ENCODE data around the gene CDH5.

Gene CDH5

DNA sequence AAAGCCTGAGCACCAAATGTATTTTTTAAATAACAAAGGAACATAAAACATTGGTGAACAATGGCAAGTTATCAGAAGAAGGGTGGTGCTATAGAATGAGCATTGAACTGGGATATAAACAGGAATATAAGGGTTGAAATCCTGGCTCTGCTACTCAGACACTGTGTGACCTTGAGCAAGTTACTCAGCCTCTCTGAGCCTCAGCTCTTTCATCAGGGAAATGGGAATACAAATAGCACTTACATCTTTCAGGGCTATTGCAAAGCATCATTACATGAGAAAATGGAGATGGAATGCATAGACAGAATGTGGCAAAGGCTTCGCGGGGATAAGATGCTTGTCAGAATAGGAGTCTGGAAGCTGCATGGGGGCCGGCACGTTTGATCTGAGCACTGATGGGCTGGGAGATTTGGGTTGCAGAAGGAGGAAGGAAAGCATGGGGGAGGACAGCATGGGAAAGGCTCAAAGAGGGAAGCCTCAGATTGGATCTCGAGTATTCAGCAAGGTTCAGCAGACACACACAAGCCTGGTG lies 4.8 kb upstream of the CDH5 start:
- Histone ChIP-seq H4K20me1 (no peaks in the 10 kb centered on the region), H3K9me3 (replicated peaks in 1 of 11) (no peaks in the 10 kb centered on the region), H3K27ac (no peak overlapping the region; a peak in 1 of 22 replicates), H3K4me3 (no peak overlapping the region), H3K4me2 (peak overlapping the region; percentile 67 to 96 (median 84); a peak in 21 of 22 replicates), H3K9ac (no peak overlapping the region), H3K4me1 (peaks cover 60 to 100% (median 73%) of the 10 kb centered on the region in 10 experiments), H3K36me3 (no peaks in the 10 kb centered on the region), H3K27me3 (no peaks in the 10 kb centered on the region)
- TF ChIP-seq Cebpa-rat (IDR thresholded peaks at IDR 0.05): no peak

DNA sequence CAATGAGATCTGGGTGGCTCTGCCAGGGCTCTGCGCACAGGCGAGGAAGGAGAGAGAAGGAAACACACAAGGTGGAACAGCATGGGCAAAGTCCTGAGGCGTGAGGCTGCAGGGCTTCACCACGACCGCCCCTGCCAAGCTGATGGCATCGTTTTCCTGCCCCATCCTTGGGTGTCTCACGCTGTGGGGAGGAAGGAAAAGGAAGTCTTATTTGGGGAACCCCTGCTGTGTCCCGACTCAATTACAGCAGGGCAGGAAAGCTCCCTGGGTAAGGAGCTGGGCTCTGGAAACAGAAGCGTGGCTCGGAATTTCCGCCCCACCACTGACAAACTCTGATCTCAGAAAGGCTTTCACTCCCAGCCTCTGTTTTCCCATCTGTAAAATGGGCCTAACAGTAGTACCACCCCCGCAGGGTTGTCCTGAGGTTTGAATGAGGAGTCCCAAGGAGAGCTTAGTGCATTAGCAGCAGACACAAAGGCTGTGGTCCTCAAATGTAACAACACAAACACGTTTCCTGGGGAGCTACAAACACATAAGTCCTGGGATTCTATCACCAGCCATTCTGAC lies 3.2 kb upstream of the CDH5 start:
- TF ChIP-seq Cebpa-rat (IDR thresholded peaks at IDR 0.05): no peak
- H3K4me3 ChIP-seq: no peak overlapping the region
- no peaks in the 10 kb centered on the region for H3K36me3 ChIP-seq
- no peak overlapping the region for H3K9ac ChIP-seq
- no peaks in the 10 kb centered on the region for H4K20me1 ChIP-seq
- H3K27me3 ChIP-seq: no peaks in the 10 kb centered on the region
- no peaks in the 10 kb centered on the region for H3K9me3 ChIP-seq (replicated peaks in 1 of 11)
- peak overlapping the region; percentile 62 to 96 (median 79); a peak in 20 of 22 replicates for H3K4me2 ChIP-seq
- H3K4me1 ChIP-seq: peaks cover 71 to 100% (median 85%) of the 10 kb centered on the region in 10 experiments
- H3K27ac ChIP-seq: no peak overlapping the region; a peak in 1 of 22 replicates

DNA sequence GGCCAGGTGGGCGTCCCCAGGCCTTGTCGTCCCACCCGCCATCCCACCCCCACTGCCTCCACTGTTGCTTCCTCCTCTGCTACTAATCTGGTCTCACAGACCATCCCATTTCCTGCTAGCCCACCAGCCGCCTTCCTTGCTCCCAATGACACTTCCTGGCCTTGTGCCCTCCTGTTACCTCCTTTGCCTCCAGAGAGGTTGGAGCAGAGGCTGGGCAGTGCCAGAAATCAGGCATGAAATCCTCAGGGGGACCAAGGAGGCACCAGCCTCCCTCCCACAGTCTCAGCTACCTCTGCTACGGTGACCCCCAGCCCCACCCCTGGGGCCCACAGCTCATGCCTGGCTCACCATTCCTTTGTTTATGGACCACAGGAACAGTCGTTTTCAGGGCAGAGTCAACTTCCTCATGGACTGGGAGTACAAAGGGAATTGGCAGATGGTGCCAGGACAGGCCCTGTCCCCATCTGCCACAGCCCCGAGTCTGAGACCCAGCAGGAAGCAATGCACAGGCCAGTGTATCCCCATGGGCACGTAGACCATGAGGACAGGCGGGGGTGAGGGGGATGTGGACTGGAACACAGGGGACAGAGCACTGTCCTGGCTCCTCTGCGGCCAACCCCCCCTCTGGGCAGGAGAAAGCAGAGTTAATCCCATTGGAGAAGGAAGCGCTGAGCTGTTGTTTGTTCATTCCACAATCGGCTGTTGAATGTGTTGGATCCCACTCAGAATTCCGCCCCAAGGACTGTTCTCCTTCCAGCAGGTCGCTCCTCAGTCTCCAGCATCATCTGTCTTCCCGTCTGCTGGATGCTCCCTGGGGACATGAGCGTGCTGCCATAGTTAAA lies 2.2 kb upstream of the CDH5 start:
- Histone ChIP-seq H3K9ac (peak overlapping the region in 6 of 11 experiments; percentile 8 to 40 (median 28); a peak in 3 of 22 replicates), H3K36me3 (no peaks in the 10 kb centered on the region), H3K4me3 (peak overlapping the region in 1 of 10 experiments; percentile 6; a peak in 1 of 20 replicates), H3K4me1 (peaks cover 75 to 100% (median 89%) of the 10 kb centered on the region in 10 experiments), H3K9me3 (replicated peaks in 1 of 11) (no peaks in the 10 kb centered on the region), H4K20me1 (no peaks in the 10 kb centered on the region), H3K4me2 (peak overlapping the region; percentile 62 to 96 (median 79)), H3K27ac (peak overlapping the region in 5 of 11 experiments; percentile 9 to 63 (median 45); a peak in 10 of 22 replicates), H3K27me3 (no peaks in the 10 kb centered on the region)
- no peak for TF ChIP-seq Cebpa-rat (IDR thresholded peaks at IDR 0.05)

DNA sequence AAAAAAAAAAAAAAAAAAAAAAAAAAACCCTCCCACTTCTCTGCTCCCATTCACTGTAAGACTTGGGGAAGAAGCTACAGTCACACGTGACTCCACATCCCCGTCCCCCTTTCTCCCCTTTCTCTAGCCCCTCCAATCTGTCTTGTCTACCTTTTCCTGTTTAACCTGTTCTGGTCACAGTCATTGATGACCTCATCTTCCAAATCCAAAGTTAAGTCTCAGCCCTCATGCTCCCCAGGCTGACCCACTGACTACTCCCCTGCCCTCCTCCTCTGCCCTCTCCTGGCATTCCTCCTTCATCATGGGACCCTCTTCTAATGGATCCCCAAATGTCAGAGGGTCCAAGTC lies 1.6 kb upstream of the CDH5 start:
- peaks cover 69 to 99% (median 86%) of the 10 kb centered on the region in 10 experiments for H3K4me1 ChIP-seq
- H3K4me3 ChIP-seq: no peak overlapping the region
- H3K9me3 ChIP-seq (replicated peaks in 1 of 11): no peaks in the 10 kb centered on the region
- no peaks in the 10 kb centered on the region for H3K27me3 ChIP-seq
- H3K9ac ChIP-seq: peak overlapping the region in 1 of 11 experiments; percentile 39; a peak in 1 of 22 replicates
- no peaks in the 10 kb centered on the region for H3K36me3 ChIP-seq
- no peaks in the 10 kb centered on the region for H4K20me1 ChIP-seq
- no peak for TF ChIP-seq Cebpa-rat (IDR thresholded peaks at IDR 0.05)
- peak overlapping the region; percentile 62 to 96 (median 79); a peak in 20 of 22 replicates for H3K4me2 ChIP-seq
- no peak overlapping the region for H3K27ac ChIP-seq

DNA sequence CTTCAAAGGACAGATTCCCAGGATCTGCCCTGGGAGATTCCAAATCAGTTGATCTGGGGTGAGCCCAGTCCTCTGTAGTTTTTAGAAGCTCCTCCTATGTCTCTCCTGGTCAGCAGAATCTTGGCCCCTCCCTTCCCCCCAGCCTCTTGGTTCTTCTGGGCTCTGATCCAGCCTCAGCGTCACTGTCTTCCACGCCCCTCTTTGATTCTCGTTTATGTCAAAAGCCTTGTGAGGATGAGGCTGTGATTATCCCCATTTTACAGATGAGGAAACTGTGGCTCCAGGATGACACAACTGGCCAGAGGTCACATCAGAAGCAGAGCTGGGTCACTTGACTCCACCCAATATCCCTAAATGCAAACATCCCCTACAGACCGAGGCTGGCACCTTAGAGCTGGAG lies 840 bp upstream of the CDH5 start:
- peak overlapping the region in 5 of 11 experiments; percentile 16 to 96 (median 85); a peak in 7 of 22 replicates for H3K4me2 ChIP-seq

DNA sequence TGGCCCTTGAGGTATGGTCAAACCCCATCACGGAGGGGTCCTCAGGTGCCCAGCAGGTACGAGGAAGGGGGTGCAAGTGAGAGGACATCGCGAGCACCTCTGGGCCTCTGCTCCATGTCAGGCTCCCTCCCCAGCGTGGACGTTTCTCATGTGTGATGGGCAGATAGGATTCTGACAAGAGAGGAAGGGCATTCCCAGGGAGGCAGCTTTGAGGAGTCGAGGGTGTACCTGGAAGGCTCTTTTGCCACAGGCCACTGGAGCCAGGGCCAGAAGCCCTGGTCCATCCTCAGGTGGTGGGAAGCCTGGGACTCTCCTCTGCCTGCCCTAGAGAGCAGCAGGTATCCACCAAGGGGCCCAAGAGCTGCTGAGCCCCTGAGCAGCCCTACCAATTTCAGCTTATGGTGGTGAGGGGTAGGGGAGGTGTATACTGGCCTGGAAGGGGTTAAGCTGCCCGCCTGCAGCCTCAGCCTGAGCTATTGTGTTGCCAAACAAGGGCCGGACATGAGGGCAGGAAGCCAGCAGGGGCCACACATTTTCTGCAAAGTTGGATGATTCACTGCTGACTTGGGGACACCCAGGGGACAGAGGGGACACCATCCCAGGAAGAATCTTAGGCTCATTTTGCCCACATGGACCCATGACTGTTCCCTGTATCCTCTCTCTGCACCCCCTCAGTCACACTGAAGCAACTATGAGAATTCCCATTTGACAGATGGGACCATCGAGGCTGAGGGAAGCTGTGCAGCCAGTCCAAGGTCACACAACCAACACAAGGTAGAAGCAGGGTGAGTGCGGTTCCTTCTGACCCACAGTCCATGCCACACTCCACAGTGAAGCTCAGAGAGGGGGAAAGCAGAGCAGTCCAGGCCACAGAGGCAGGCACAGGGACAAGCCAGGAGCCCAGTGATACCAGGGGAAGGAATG lies 1.7 kb downstream of the CDH5 start:
- Histone ChIP-seq H4K20me1 (no peaks in the 10 kb centered on the region), H3K9me3 (replicated peaks in 1 of 11) (no peaks in the 10 kb centered on the region), H3K36me3 (no peaks in the 10 kb centered on the region), H3K4me2 (peak overlapping the region; percentile 41 to 96 (median 71)), H3K27ac (peak overlapping the region in 9 of 11 experiments; percentile 7 to 65 (median 35); a peak in 12 of 22 replicates), H3K4me3 (peak overlapping the region in 2 of 10 experiments; percentile 12 to 31; a peak in 3 of 20 replicates), H3K9ac (peak overlapping the region in 8 of 11 experiments; percentile 8 to 54 (median 28); a peak in 6 of 22 replicates), H3K27me3 (no peaks in the 10 kb centered on the region), H3K4me1 (peaks cover 36 to 81% (median 58%) of the 10 kb centered on the region in 10 experiments)
- TF ChIP-seq Cebpa-rat (IDR thresholded peaks at IDR 0.05): no peak

More for the DNA sequence above, 840 bp upstream of the CDH5 start:
- no peaks in the 10 kb centered on the region for H4K20me1 ChIP-seq
- no peak overlapping the region for H3K9ac ChIP-seq
- H3K36me3 ChIP-seq: no peaks in the 10 kb centered on the region
- TF ChIP-seq Cebpa-rat (IDR thresholded peaks at IDR 0.05): no peak
- peaks cover 61 to 97% (median 80%) of the 10 kb centered on the region in 10 experiments for H3K4me1 ChIP-seq
- no peaks in the 10 kb centered on the region for H3K9me3 ChIP-seq (replicated peaks in 1 of 11)
- no peak overlapping the region for H3K4me3 ChIP-seq
- H3K27me3 ChIP-seq: no peaks in the 10 kb centered on the region
- no peak overlapping the region for H3K27ac ChIP-seq

DNA sequence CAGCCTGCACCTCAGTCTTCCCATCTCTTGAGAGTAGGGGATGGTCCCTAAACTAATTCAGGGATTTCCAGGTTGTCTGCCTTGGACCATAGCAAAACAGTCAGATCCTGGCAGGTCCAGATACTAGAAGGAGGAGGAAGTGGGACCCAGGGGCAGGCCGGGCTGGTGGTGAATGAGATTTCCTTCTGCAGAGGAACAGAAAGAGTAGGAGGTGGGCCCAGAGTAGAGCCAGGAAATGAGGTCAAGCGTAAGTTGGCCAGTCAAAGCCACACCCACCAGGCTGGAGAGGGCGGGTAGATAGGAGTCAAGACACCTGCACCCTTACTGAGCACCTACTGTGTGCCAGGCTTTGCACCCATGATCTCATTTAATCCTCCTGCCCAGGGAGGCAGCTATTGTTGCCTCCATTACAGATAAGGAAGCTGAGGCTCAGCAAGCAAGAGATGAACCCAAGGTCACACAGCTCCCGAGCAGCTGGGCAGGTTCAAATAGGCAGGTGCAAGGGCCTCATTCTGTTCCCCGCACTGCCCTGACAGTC lies 2.6 kb downstream of the CDH5 start:
- no peaks in the 10 kb centered on the region for H3K36me3 ChIP-seq
- no peaks in the 10 kb centered on the region for H3K27me3 ChIP-seq
- H3K27ac ChIP-seq: peak overlapping the region in 6 of 11 experiments; percentile 20 to 65 (median 45); a peak in 9 of 22 replicates
- peak overlapping the region in 3 of 11 experiments; percentile 1 to 32 (median 29); a peak in 3 of 22 replicates for H3K9ac ChIP-seq
- peak overlapping the region; percentile 41 to 96 (median 71); a peak in 20 of 22 replicates for H3K4me2 ChIP-seq
- H4K20me1 ChIP-seq: no peaks in the 10 kb centered on the region
- peaks cover 27 to 72% (median 49%) of the 10 kb centered on the region in 10 experiments for H3K4me1 ChIP-seq
- H3K4me3 ChIP-seq: 0 out of 20 replicates have a peak overlapping the region, but pooled peaks of 1 of the 10 experiments have one; percentile 31
- H3K9me3 ChIP-seq (replicated peaks in 1 of 11): no peaks in the 10 kb centered on the region
- no peak for TF ChIP-seq Cebpa-rat (IDR thresholded peaks at IDR 0.05)

Data from BLaER1 treated with 17β-estradiol and CSF1 and Interleukin-3, amounts not matched to agents 10 nM and 100 nM (cell line).